Measurements from ENCODE around the gene TOLLIP.

Gene TOLLIP

GRCh38 chr11:1260023-1260501 is 49.4 kb downstream of the TOLLIP start:
- no peak overlapping the region for H3K4me3 ChIP-seq (ENCODE audit: low read depth, low read length)
- no peak for TF ChIP-seq CTCF (IDR thresholded peaks at IDR 0.05; ENCODE audit: borderline replicate concordance, insufficient read depth, low read depth, low read length)

- H3K4me3 ChIP-seq (ENCODE audit: low read depth, low read length): no peak overlapping the region
- no peak for TF ChIP-seq CTCF (IDR thresholded peaks at IDR 0.05; ENCODE audit: borderline replicate concordance, insufficient read depth, low read depth, low read length)
Observed at GRCh38 chr11:1259561-1259960, 49.9 kb downstream of the TOLLIP start.

- TF ChIP-seq CTCF (IDR thresholded peaks at IDR 0.05; ENCODE audit: borderline replicate concordance, insufficient read depth, low read depth, low read length): no peak
- no peak overlapping the region for H3K4me3 ChIP-seq (ENCODE audit: low read depth, low read length)
Observed at GRCh38 chr11:1259076-1259461, 50.4 kb downstream of the TOLLIP start.

- no peak for TF ChIP-seq CTCF (IDR thresholded peaks at IDR 0.05; ENCODE audit: borderline replicate concordance, insufficient read depth, low read depth, low read length)
- no peak overlapping the region for H3K4me3 ChIP-seq (ENCODE audit: low read depth, low read length)
Observed at GRCh38 chr11:1258401-1259075, 50.9 kb downstream of the TOLLIP start.

- TF ChIP-seq CTCF (IDR thresholded peaks at IDR 0.05; ENCODE audit: borderline replicate concordance, insufficient read depth, low read depth, low read length): no peak
- no peak overlapping the region for H3K4me3 ChIP-seq (ENCODE audit: low read depth, low read length)
Observed at GRCh38 chr11:1257916-1258315, 51.5 kb downstream of the TOLLIP start.

- H3K4me3 ChIP-seq (ENCODE audit: low read depth, low read length): no peak overlapping the region
- no peak for TF ChIP-seq CTCF (IDR thresholded peaks at IDR 0.05; ENCODE audit: borderline replicate concordance, insufficient read depth, low read depth, low read length)
Observed at GRCh38 chr11:1257366-1257765, 52.1 kb downstream of the TOLLIP start.

GRCh38 chr11:1256257-1257045 is 53.0 kb downstream of the TOLLIP start:
- H3K4me3 ChIP-seq (ENCODE audit: low read depth, low read length): no peak overlapping the region
- no peak for TF ChIP-seq CTCF (IDR thresholded peaks at IDR 0.05; ENCODE audit: borderline replicate concordance, insufficient read depth, low read depth, low read length)
